SH-SY5Y (cell line): ENCODE results near the gene PAMR1.

Experiments used
- GATA2 ChIP-seq: IDR thresholded peaks from 2 replicates; pipeline ENCODE4 v1.6.1; 2011; ENCODE audit warnings: mild to moderate bottlenecking, low read depth, low read length
- GATA3 ChIP-seq: IDR thresholded peaks from 2 replicates; pipeline ENCODE4 v1.6.1; 2011; ENCODE audit warnings: low read depth, mild to moderate bottlenecking, low read length, moderate library complexity

GRCh38 chr11:35488117-35488516, 37.3 kb downstream of the PAMR1 start:
- TF ChIP-seq GATA2 (no peak), GATA3 (no peak)
